GM12878 (cell line): ENCODE results near the gene CDC45. TPM values are rescaled to one million over a fixed set of nuclear protein-coding genes. Genes with fewer than 3 reads are reported as not detected.

Experiments used
- ATAC-seq: fragments of 200-7000 bp; cut with Tn5 transposase; 3 replicates; pipeline ENCODE4 v1.9.1; 2020; ENCODE audit warnings: mild to moderate bottlenecking, moderate library complexity
- BruUV-seq: library from RNA; stranded (reverse); fragments of 400-500 nt; replicated peaks from 2 replicates; lab custom pipeline; 2021; lab: Mats Ljungman, UMichigan
- CTCF ChIA-PET: fragments of 300-600 bp; sonication (Branson Sonifier 250); formaldehyde crosslinking; extraction: SDS; loops from one replicate; lab custom pipeline; 2021; ENCODE audit warnings: inconsistent platforms; lab: Yijun Ruan, JAX
- POLR2A ChIA-PET: fragments of 350-600 bp; formaldehyde crosslinking; extraction: SDS; loops from one replicate; lab custom pipeline; 2021; ENCODE audit warnings: inconsistent platforms; lab: Charles Lee
- RAD21 ChIA-PET: fragments of 300-600 bp; sonication (Branson Sonifier 250); formaldehyde crosslinking; loops from one replicate; lab custom pipeline; 2023; ENCODE audit warnings: antibody characterized with exemption; ENCODE audit not compliant: unreplicated experiment; lab: Charles Lee
- SMC1A ChIA-PET: fragments of 300-600 bp; sonication (Branson Sonifier 250); formaldehyde crosslinking; loops from one replicate; lab custom pipeline; 2023; ENCODE audit not compliant: unreplicated experiment, uncharacterized antibody; lab: Charles Lee
- DNase-seq: peaks from one replicate; pipeline ENCODE4 v3.0.0-alpha.2; 2011; ENCODE audit warnings: low read depth, low spot score
- FAIRE-seq: peaks from 3 replicates; lab custom pipeline; 2011; peaks lifted over from hg19 to GRCh38; lab: Jason Lieb, UNC
- H2AFZ ChIP-seq: 2 replicates; pipeline ENCODE4 v1.6.0; 2011; ENCODE audit warnings: low read depth, low read length, control low read depth; ENCODE audit not compliant: control insufficient read depth
- H3K27ac ChIP-seq: 2 replicates; pipeline ENCODE4 v1.5.1; 2011; ENCODE audit warnings: control low read depth; ENCODE audit not compliant: control insufficient read depth, insufficient read depth
- H3K27me3 ChIP-seq, 2 experiments: replicated peaks in 1 of 2; 2 replicates each; pipeline versions ENCODE4 v1.6.0 to v1.6.1; 2011; ENCODE audit warnings: low read length in 1 of 2; ENCODE audit not compliant: control insufficient read depth in 2 of 2, insufficient read depth in 2 of 2
- H3K36me3 ChIP-seq, 2 experiments: 2 replicates each; pipeline ENCODE4 v1.5.1; 2011; ENCODE audit warnings: low read length in 1 of 2; ENCODE audit not compliant: control insufficient read depth in 2 of 2, insufficient read depth in 2 of 2
- H3K4me1 ChIP-seq: 2 replicates; pipeline ENCODE4 v1.6.1; 2011; ENCODE audit warnings: mild to moderate bottlenecking, low read length, moderate library complexity, mixed read lengths; ENCODE audit not compliant: control insufficient read depth, insufficient read depth
- H3K4me2 ChIP-seq: 2 replicates; pipeline ENCODE4 v1.6.0; 2011; ENCODE audit warnings: control low read depth; ENCODE audit not compliant: control insufficient read depth, insufficient read depth
- H3K4me3 ChIP-seq: fragments of 200-600 bp; sonication (generic); 2 replicates; pipeline ENCODE4 v1.5.1; 2016
- H3K79me2 ChIP-seq: 2 replicates; pipeline ENCODE4 v1.6.0; 2011; ENCODE audit warnings: low read length; ENCODE audit not compliant: control insufficient read depth, insufficient read depth
- H3K9ac ChIP-seq: 2 replicates; pipeline ENCODE4 v1.8.0; 2011; ENCODE audit warnings: low read length, control low read depth, mixed read lengths; ENCODE audit not compliant: control insufficient read depth, insufficient read depth
- H3K9me3 ChIP-seq: replicated peaks from 3 replicates; pipeline ENCODE4 v1.5.1; 2011; ENCODE audit warnings: mild to moderate bottlenecking, low read length; ENCODE audit not compliant: control insufficient read depth, insufficient read depth
- H4K20me1 ChIP-seq: 2 replicates; pipeline ENCODE4 v1.6.0; 2011; ENCODE audit not compliant: control insufficient read depth, insufficient read depth
- BCL3 ChIP-seq: IDR thresholded peaks from 2 replicates; pipeline ENCODE4 v1.6.1; 2011; ENCODE audit warnings: borderline replicate concordance, low read depth, mild to moderate bottlenecking, moderate library complexity, low read length; ENCODE audit not compliant: insufficient read depth, poor library complexity, severe bottlenecking
- EP300 ChIP-seq, 2 experiments: fragments of 150-350 bp in 1 of 2; IDR thresholded peaks; 2 replicates each; pipeline ENCODE4 v1.6.1; 2011 to 2012; ENCODE audit warnings: low read depth in 2 of 2, low read length in 2 of 2, borderline replicate concordance in 1 of 2, improper control_type of control experiment in 1 of 2, inconsistent platforms in 1 of 2; ENCODE audit not compliant: control insufficient read depth in 1 of 2
- HCFC1 ChIP-seq: fragments of 150-350 bp; IDR thresholded peaks from 2 replicates; pipeline ENCODE4 v1.6.1; 2014; ENCODE audit warnings: low read length
- NR2C1 ChIP-seq: fragments of 450-650 bp; IDR thresholded peaks from 2 replicates; pipeline ENCODE4 v1.6.1; 2017; ENCODE audit warnings: antibody characterized with exemption, mild to moderate bottlenecking, moderate library complexity
- POLR2A ChIP-seq: IDR thresholded peaks from 2 replicates; pipeline ENCODE4 v1.6.1; 2011; ENCODE audit warnings: low read depth, mild to moderate bottlenecking, low read length
- RAD21 ChIP-seq: IDR thresholded peaks from 2 replicates; pipeline ENCODE4 v1.6.1; 2011; ENCODE audit warnings: mild to moderate bottlenecking, low read depth, low read length, moderate library complexity; ENCODE audit not compliant: insufficient read depth
- RAD51 ChIP-seq: fragments of 450-650 bp; IDR thresholded peaks from 2 replicates; pipeline ENCODE4 v1.6.1; 2016; ENCODE audit warnings: moderate library complexity, mild to moderate bottlenecking, inconsistent platforms
- RELA ChIP-seq: fragments of 450-650 bp; IDR thresholded peaks from 2 replicates; pipeline ENCODE4 v1.8.0; 2014; ENCODE audit warnings: borderline replicate concordance; ENCODE audit not compliant: partially characterized antibody
- REST ChIP-seq: IDR thresholded peaks from 2 replicates; pipeline ENCODE4 v1.6.1; 2012; ENCODE audit warnings: mild to moderate bottlenecking, low read depth, low read length
- WGBS: methylation state at CpG from one replicate; pipeline ENCODE4 v1.1.6; 2016; ENCODE audit warnings: low lambda C conversion rate; ENCODE audit not compliant: insufficient replicate concordance, insufficient coverage; ENCODE audit errors: missing lambda C conversion rate; 5-methylcytosine and 5-hydroxymethylcytosine counted together
- in situ Hi-C: fragments of 300-500 bp; cut with MboI; formaldehyde crosslinking; loops from 9 replicates; pipeline ENCODE4 v1.14.3; 2018; ENCODE audit warnings: mixed read lengths
- intact Hi-C: fragments of 100-400 bp; cut with micrococcal nuclease; formaldehyde crosslinking; loops from one replicate; pipeline ENCODE4 v1.14.2; 2022; ENCODE audit not compliant: unreplicated experiment
- polyA plus RNA-seq, 11 experiments: library from polyadenylated mRNA; depleted of rRNA in 4 of 11; unstranded in 6 of 11; stranded (reverse) in 5 of 11; fragments of >200 nt; fragmentation: Nextera tagmentation in 4 of 11; fragmentation: Illumina TruSeq in 1 of 11; extraction: Ambion mirVana in 4 of 11; extraction: Trizol in 1 of 11; gene quantifications; 1 replicate in 1 of 11; 2 replicates in 10 of 11; pipeline versions ENCODE4 v1.2.1 to v1.2.3, GENCODE V29; 2011 to 2016; ENCODE audit warnings: inconsistent platforms in 2 of 11, missing spikeins in 2 of 11, low read depth in 1 of 11
- total RNA-seq, 4 experiments: library from RNA; depleted of rRNA in 3 of 4; stranded (reverse); fragments of >200 nt in 3 of 4; fragmentation: Illumina TruSeq in 1 of 4; extraction: Trizol in 1 of 4; gene quantifications; 2 replicates each; pipeline versions ENCODE4 v1.2.1 to v1.2.3, GENCODE V29; 2013 to 2021
- TF ChIP-seq, protein P1 (sequence below): fragments of 450-650 bp; IDR thresholded peaks from 2 replicates; pipeline ENCODE4 v1.6.1; 2016; ENCODE audit warnings: mild to moderate bottlenecking

CDC45 gene
- total and polyA plus RNA-seq, 10 of the 15 experiments (the other 5 are each of a cell fraction or from before 2014, with no cell fraction given), result 40.8 to 88.5 (median 54.2) TPM

DNA sequence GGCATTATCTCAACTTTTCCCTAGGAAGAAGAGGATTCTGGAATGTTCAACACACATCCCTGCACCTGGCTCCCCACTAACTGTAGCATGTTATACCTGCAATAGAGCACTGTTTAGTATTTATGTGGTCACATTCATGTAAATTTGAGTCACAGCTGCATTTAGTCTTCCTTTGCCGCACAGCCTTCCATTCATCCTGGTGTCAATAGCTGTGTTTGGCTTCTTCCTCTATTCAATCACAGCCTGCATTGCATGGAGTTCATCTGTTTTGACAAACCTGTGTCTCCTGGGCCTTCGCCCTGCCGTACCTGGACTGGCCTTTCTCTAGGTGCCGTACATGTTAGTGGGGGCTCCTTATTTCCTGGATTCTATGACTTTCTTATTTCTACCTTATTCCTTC, 28.1 kb upstream of the CDC45 start:
- WGBS, result 96% methylated on average over 4 of the region's 4 CpGs
- Histone ChIP-seq H3K4me2 (no peak overlapping the region), H3K36me3 (peaks cover 28 to 32% of the 10 kb centered on the region in 2 experiments; a peak in 3 of 4 replicates), H3K27ac (no peak overlapping the region), H3K4me3 (no peak overlapping the region), H3K4me1 (peaks cover 14% of the 10 kb centered on the region), H3K9me3 (no peaks in the 10 kb centered on the region), H2AFZ (no peak overlapping the region), H3K27me3 (no peaks in the 10 kb centered on the region), H4K20me1 (no peaks in the 10 kb centered on the region), H3K79me2 (peaks cover 14% of the 10 kb centered on the region), H3K9ac (no peak overlapping the region)
- POLR2A ChIA-PET, result interaction anchor here (0.7 to 1.2 kb wide), 2 partner anchors 28 to 53 kb away, joined by 3 to 5 read pairs; partner anchors contain the start of gene CDC45
- TF ChIP-seq POLR2A (no peak), NR2C1 (no peak)
- DNase-seq, result no peak
- intact Hi-C loops (no loop called here), in situ Hi-C loops (no loop called here)
- no peak for ATAC-seq
- RAD21 ChIA-PET, result interaction anchor here (0.9 to 1.3 kb wide), 2 partner anchors 26 to 153 kb away, joined by 3 read pairs; no protein-coding TSS in a partner anchor
- SMC1A ChIA-PET, result interaction anchor here (1.6 kb wide), 1 partner anchor 19 kb away, joined by 3 read pairs; no protein-coding TSS in a partner anchor
- CTCF ChIA-PET, result interaction anchor here (2.4 kb wide), 1 partner anchor 272 kb away, joined by 7 read pairs; the partner anchor contains the start of gene SLC25A1
- no TSS peak for BruUV-seq
- no peak for FAIRE-seq

GRCh38 chr22:19453718-19454117, 26.0 kb upstream of the CDC45 start:
- RAD21 ChIA-PET, result no interaction called here
- in situ Hi-C loops, result no loop called here
- TF ChIP-seq BCL3 (no peak), RAD51 (no peak), REST (no peak), RAD21 (no peak), EP300 (IDR thresholded peaks at IDR 0.05; ENCODE audit: borderline replicate concordance in 1 of 2, control insufficient read depth in 1 of 2, low read depth in 2 of 2, low read length in 2 of 2) (no peak), RELA (no peak), NR2C1 (no peak), HCFC1 (no peak)
- TF ChIP-seq, protein P1, sequence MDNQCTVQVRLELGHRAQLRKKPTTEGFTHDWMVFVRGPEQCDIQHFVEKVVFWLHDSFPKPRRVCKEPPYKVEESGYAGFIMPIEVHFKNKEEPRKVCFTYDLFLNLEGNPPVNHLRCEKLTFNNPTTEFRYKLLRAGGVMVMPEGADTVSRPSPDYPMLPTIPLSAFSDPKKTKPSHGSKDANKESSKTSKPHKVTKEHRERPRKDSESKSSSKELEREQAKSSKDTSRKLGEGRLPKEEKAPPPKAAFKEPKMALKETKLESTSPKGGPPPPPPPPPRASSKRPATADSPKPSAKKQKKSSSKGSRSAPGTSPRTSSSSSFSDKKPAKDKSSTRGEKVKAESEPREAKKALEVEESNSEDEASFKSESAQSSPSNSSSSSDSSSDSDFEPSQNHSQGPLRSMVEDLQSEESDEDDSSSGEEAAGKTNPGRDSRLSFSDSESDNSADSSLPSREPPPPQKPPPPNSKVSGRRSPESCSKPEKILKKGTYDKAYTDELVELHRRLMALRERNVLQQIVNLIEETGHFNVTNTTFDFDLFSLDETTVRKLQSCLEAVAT, result no peak

More at GRCh38 chr22:19453718-19454117, 26.0 kb upstream of the CDC45 start:
- no peak for DNase-seq
- intact Hi-C loops, result no loop called here
- CTCF ChIA-PET, result no interaction called here
- no TSS peak for BruUV-seq
- WGBS, result 97% methylated on average over 5 of the region's 5 CpGs
- no peak overlapping the region for H3K27ac ChIP-seq
- POLR2A ChIA-PET, result no interaction called here
- peaks cover 31 to 43% of the 10 kb centered on the region in 2 experiments; a peak in 3 of 4 replicates for H3K36me3 ChIP-seq
- no peak overlapping the region for H3K4me3 ChIP-seq
- FAIRE-seq, result no peak
- no peak overlapping the region for H3K4me2 ChIP-seq
- no peaks in the 10 kb centered on the region for H3K27me3 ChIP-seq
- H3K79me2 ChIP-seq, result no peaks in the 10 kb centered on the region
- peaks cover 8% of the 10 kb centered on the region for H3K4me1 ChIP-seq
- no peak for ATAC-seq
- H2AFZ ChIP-seq, result no peak overlapping the region
- H3K9me3 ChIP-seq, result no peaks in the 10 kb centered on the region
- SMC1A ChIA-PET, result interaction anchor here (0.8 kb wide), 1 partner anchor 34 kb away, joined by 3 read pairs; no protein-coding TSS in a partner anchor
- no peak overlapping the region for H3K9ac ChIP-seq
- no peaks in the 10 kb centered on the region for H4K20me1 ChIP-seq
